ENCODE measurements around the gene LMBRD1. TPM values are rescaled to one million over a fixed set of nuclear protein-coding genes. Genes with fewer than 3 reads are reported as not detected.
"Not testable (repeated sequence)": the region's sequence is repeated elsewhere in the genome, so short reads cannot be mapped to it uniquely, and the experiment has no call there.

LMBRD1 gene
- total RNA-seq, 4 donors from 2014 or later = 24.4 to 32.9 (median 28.9) TPM

DNA sequence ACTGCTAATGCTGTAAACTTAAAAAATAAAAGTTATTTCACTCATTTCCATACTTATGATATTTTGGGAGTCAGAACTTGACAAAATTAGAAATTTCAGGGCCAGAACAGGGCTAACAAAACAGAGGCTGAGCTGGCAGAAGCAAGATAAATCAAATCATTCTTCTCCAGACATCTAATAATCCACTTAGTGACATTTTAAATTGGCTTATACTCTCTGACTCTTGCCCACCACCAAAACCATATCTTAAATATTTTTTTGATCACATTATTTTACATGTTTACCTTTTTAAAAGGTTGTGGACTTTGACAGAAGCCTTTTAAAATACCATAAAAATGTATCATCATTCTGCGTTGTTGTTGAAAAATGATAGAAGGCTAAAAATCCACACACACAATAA, 116.5 kb downstream of the LMBRD1 start:
- H3K36me3 ChIP-seq = peaks cover 0 to 17% of the 10 kb centered on the region in 2 donors
- no peak overlapping the region for H3K27ac ChIP-seq
- H3K4me1 ChIP-seq = no peaks in the 10 kb centered on the region
- TF ChIP-seq, protein P1, sequence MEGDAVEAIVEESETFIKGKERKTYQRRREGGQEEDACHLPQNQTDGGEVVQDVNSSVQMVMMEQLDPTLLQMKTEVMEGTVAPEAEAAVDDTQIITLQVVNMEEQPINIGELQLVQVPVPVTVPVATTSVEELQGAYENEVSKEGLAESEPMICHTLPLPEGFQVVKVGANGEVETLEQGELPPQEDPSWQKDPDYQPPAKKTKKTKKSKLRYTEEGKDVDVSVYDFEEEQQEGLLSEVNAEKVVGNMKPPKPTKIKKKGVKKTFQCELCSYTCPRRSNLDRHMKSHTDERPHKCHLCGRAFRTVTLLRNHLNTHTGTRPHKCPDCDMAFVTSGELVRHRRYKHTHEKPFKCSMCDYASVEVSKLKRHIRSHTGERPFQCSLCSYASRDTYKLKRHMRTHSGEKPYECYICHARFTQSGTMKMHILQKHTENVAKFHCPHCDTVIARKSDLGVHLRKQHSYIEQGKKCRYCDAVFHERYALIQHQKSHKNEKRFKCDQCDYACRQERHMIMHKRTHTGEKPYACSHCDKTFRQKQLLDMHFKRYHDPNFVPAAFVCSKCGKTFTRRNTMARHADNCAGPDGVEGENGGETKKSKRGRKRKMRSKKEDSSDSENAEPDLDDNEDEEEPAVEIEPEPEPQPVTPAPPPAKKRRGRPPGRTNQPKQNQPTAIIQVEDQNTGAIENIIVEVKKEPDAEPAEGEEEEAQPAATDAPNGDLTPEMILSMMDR (IDR thresholded peaks at IDR 0.05 in 4 of 5, conservative IDR thresholded peaks at IDR 0.05 in 1 of 5) = no peak
- TF ChIP-seq POLR2A (IDR thresholded peaks at IDR 0.05) = no peak
- intact Hi-C loops (cut with DNase I; ENCODE audit: low total_unique reads) (no loop called here), in situ Hi-C loops (cut with MboI; ENCODE audit: low sequenced_read_pairs in 4 of 4) (no loop called here)
- no peak for ATAC-seq
- H3K27me3 ChIP-seq = no peaks in the 10 kb centered on the region
- no peak overlapping the region for H3K4me3 ChIP-seq
- no peaks in the 10 kb centered on the region for H3K9me3 ChIP-seq
- DNase-seq = no peak

DNA sequence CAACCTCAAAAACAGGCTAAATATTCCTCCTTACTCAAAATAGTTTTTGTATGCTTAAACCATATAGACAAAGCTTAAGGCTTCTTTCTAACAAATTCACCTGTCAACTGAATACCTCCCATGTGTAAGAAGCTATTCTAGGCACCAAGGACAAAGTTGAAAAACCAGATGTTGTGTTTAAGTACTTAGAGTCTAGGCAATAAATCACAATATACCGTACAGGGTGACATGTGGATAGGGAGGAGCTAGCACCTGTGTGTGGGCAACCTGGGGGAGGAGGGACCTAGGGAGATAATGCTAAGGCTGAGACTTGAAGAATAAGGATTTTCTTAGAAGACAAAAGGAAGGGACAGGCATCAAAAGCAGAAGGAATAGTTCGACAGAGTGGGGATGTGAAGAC, 123.5 kb downstream of the LMBRD1 start:
- Histone ChIP-seq H3K27ac (no peak overlapping the region), H3K4me1 (no peaks in the 10 kb centered on the region), H3K9me3 (no peaks in the 10 kb centered on the region), H3K36me3 (peaks cover 4 to 40% of the 10 kb centered on the region in 2 donors), H3K4me3 (no peak overlapping the region), H3K27me3 (no peaks in the 10 kb centered on the region)
- TF ChIP-seq, protein P1 (IDR thresholded peaks at IDR 0.05 in 4 of 5, conservative IDR thresholded peaks at IDR 0.05 in 1 of 5) = no peak
- TF ChIP-seq POLR2A (IDR thresholded peaks at IDR 0.05) = no peak
- intact Hi-C loops (cut with DNase I; ENCODE audit: low total_unique reads) (no loop called here), in situ Hi-C loops (cut with MboI; ENCODE audit: low sequenced_read_pairs in 4 of 4) (no loop called here)
- DNase-seq (no peak), ATAC-seq (no peak)

DNA sequence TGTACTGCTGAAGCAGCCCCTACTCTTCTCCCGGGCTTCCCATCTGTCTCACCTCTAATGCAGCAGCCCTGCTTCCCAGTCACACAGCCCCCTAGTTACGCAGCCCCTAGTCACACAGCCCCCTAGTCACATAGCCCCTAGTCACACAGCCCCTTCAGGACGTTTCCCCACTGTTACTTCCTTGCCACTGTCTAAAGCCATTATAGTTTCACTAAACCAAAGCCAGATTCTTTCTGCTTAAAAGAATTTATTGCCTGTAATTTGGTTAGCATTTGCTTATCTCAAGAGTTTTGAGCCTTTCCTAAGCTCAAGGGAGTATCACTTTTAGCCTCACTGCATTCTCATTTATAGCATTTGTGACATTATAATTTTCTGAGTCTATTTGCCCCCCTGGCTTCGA, 127.9 kb downstream of the LMBRD1 start:
- ATAC-seq = no peak
- H3K4me3 ChIP-seq = no peak overlapping the region

DNA sequence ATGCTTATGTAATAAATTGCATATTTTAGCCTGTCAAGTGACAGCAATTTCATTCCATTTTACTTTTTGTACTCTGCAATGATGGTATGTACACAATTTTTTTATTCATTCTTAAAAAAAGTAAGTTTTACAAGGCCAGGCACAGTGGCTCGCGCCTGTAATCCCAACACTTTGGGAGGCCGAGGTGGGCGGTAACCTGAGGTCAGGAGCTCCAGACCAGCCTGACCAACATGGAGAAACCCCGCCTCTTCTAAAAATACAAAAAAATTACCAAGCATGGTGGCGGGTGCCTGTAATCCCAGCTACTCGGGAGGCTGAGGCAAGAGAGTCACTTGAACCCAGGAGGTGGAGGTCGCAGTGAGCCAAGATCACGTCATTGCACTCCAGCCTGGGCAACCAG, 130.0 kb downstream of the LMBRD1 start:
- H3K27me3 ChIP-seq; H3K4me3 ChIP-seq; H3K27ac ChIP-seq; ATAC-seq; H3K9me3 ChIP-seq; DNase-seq; H3K36me3 ChIP-seq; intact Hi-C loops (cut with DNase I; ENCODE audit: low total_unique reads); H3K4me1 ChIP-seq; in situ Hi-C loops (cut with MboI; ENCODE audit: low sequenced_read_pairs in 4 of 4): not testable (repeated sequence)

More for the DNA sequence above, 127.9 kb downstream of the LMBRD1 start:
- H3K4me1 ChIP-seq = no peaks in the 10 kb centered on the region
- H3K27me3 ChIP-seq = no peaks in the 10 kb centered on the region
- no peaks in the 10 kb centered on the region for H3K9me3 ChIP-seq
- H3K36me3 ChIP-seq = peaks cover 4 to 23% of the 10 kb centered on the region in 2 donors
- no peak for DNase-seq
- intact Hi-C loops (cut with DNase I; ENCODE audit: low total_unique reads) = no loop called here
- TF ChIP-seq, protein P1 (IDR thresholded peaks at IDR 0.05 in 4 of 5, conservative IDR thresholded peaks at IDR 0.05 in 1 of 5) = no peak
- TF ChIP-seq POLR2A (IDR thresholded peaks at IDR 0.05) = no peak
- in situ Hi-C loops (cut with MboI; ENCODE audit: low sequenced_read_pairs in 4 of 4) = no loop called here
- no peak overlapping the region for H3K27ac ChIP-seq

DNA sequence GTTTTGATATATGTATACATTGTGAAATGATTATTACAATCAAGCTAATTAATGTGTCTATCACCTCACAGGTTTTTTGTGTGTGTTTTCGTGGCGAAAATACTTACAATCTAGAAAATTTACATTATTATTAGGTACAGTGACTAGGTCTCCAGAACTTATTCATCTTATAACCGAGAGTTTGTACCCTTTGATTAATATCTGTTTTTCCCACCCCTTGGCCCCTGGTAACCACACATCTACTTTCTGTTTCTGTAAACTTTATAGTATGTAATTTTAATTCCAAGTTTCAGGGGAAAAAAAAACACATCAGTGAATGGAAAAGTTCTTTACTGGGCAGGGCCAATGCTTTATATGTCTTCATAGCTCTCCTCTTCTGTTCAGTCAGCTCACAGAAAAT, 131.4 kb downstream of the LMBRD1 start:
- no peak for ATAC-seq
- no peak for TF ChIP-seq POLR2A (IDR thresholded peaks at IDR 0.05)
- TF ChIP-seq, protein P1 (IDR thresholded peaks at IDR 0.05 in 4 of 5, conservative IDR thresholded peaks at IDR 0.05 in 1 of 5) = no peak
- in situ Hi-C loops (cut with MboI; ENCODE audit: low sequenced_read_pairs in 4 of 4) (no loop called here), intact Hi-C loops (cut with DNase I; ENCODE audit: low total_unique reads) (no loop called here)
- no peaks in the 10 kb centered on the region for H3K36me3 ChIP-seq
- no peaks in the 10 kb centered on the region for H3K4me1 ChIP-seq
- H3K9me3 ChIP-seq = no peaks in the 10 kb centered on the region
- DNase-seq = no peak
- H3K4me3 ChIP-seq = no peak overlapping the region
- no peaks in the 10 kb centered on the region for H3K27me3 ChIP-seq
- no peak overlapping the region for H3K27ac ChIP-seq
